ENCODE results near the gene ADORA3. TPM values are rescaled to one million over a fixed set of nuclear protein-coding genes. Genes with fewer than 3 reads are reported as not detected.

The ADORA3 gene
- total and polyA plus RNA-seq, 2 of the 4 experiments (the other 2 are of a cell fraction) = not detected

GRCh38 chr1:111509997-111510375 is 6.6 kb upstream of the ADORA3 start:
- no peaks in the 10 kb centered on the region for H3K36me3 ChIP-seq (ENCODE audit: control insufficient read depth, insufficient read depth, low read length)
- H4K8ac ChIP-seq (ENCODE audit: low read depth in 2 of 2, low read length in 2 of 2) = no peak overlapping the region
- H2AK5ac ChIP-seq (ENCODE audit: low read depth, low read length) = no peak overlapping the region
- no peak overlapping the region for H3K23ac ChIP-seq (ENCODE audit: low read depth, low read length)
- no peak overlapping the region for H3K4me3 ChIP-seq (ENCODE audit: insufficient read depth, low read depth, low read length)
- H3K27me3 ChIP-seq (ENCODE audit: control insufficient read depth, insufficient read depth, low read length) = no peaks in the 10 kb centered on the region
- no CpG with 5 or more reads among the region's 3 CpGs for WGBS, 2 experiments (ENCODE audit: extremely low coverage in 2 of 2, insufficient read length in 1 of 2)
- peaks cover 10% of the 10 kb centered on the region for H3K4me1 ChIP-seq (ENCODE audit: control insufficient read depth, insufficient read depth, low read length)
- no peak overlapping the region for H2BK120ac ChIP-seq (ENCODE audit: low read depth, low read length)
- H3K14ac ChIP-seq (replicated peaks; ENCODE audit: low read depth, low read length) = no peak overlapping the region
- TF ChIP-seq RCOR1 (IDR thresholded peaks at IDR 0.05; ENCODE audit: insufficient replicate concordance, low read length) (no peak), FOS (IDR thresholded peaks at IDR 0.05; ENCODE audit: low read depth, low read length) (no peak), NFE2L2 (IDR thresholded peaks at IDR 0.05; ENCODE audit: low read depth, low read length) (no peak), ELK1 (IDR thresholded peaks at IDR 0.05; ENCODE audit: borderline replicate concordance, low read depth, low read length) (no peak), MAFK (IDR thresholded peaks at IDR 0.05; ENCODE audit: low read depth, low read length) (no peak)
- H3K9ac ChIP-seq (ENCODE audit: low read depth, low read length) = no peak overlapping the region
- in situ Hi-C loops (cut with MboI; ENCODE audit: low sequenced_read_pairs) = loop anchor here (5.0 kb wide), 2 partner anchors 47 to 137 kb away; no protein-coding TSS in a partner anchor
- no peak overlapping the region for H2BK15ac ChIP-seq (ENCODE audit: low read depth, low read length)
- CTCF ChIA-PET = interaction anchor here (0.7 kb wide), 1 partner anchor 137 kb away, joined by 3 read pairs; no protein-coding TSS in a partner anchor
- BruUV-seq (replicated peaks) = no TSS peak
- H3K9me3 ChIP-seq (ENCODE audit: control insufficient read depth, insufficient read depth, low read length) = no peaks in the 10 kb centered on the region
- H3K4me2 ChIP-seq (ENCODE audit: low read depth, low read length) = no peak overlapping the region
- H3K27ac ChIP-seq (ENCODE audit: insufficient read depth, low read length) = no peak overlapping the region
- H3K4ac ChIP-seq (ENCODE audit: low read depth, low read length) = no peak overlapping the region
- no peak overlapping the region for H2AFZ ChIP-seq (replicated peaks; ENCODE audit: low read length, poor library complexity)
- peaks cover 0 to 8% of the 10 kb centered on the region in 2 experiments; a peak in 1 of 4 replicates for H3K79me1 ChIP-seq (ENCODE audit: low read depth in 1 of 2, low read length in 2 of 2)
- H4K20me1 ChIP-seq (ENCODE audit: insufficient read depth, low read length) = no peaks in the 10 kb centered on the region
- H4K91ac ChIP-seq (ENCODE audit: insufficient read depth, low read depth, low read length) = no peak overlapping the region
- H2AK9ac ChIP-seq (replicated peaks; ENCODE audit: low read depth, low read length, poor library complexity) = no peak overlapping the region
- H3K18ac ChIP-seq (ENCODE audit: low read depth, low read length) = no peak overlapping the region
- H2BK20ac ChIP-seq (ENCODE audit: low read depth, low read length) = no peak overlapping the region
- POLR2A ChIA-PET (ENCODE audit: unreplicated experiment) = no interaction called here
- no peak overlapping the region for H3K56ac ChIP-seq (ENCODE audit: extremely low read depth, insufficient read depth, low read length)
- no peak overlapping the region for H2BK5ac ChIP-seq (ENCODE audit: low read depth, low read length, poor library complexity, severe bottlenecking)
- no peaks in the 10 kb centered on the region; the same call in 1 of the 2 replicates for H3K9me1 ChIP-seq (ENCODE audit: insufficient read depth, low read length)
- no peak overlapping the region for H4K5ac ChIP-seq (ENCODE audit: low read depth, low read length)
- intact Hi-C loops (cut with micrococcal nuclease) = loop anchor here (2.0 to 5.0 kb wide), 2 partner anchors 62 to 205 kb away; no protein-coding TSS in a partner anchor
- ATAC-seq (ENCODE audit: low read depth) = no peak
- dilution Hi-C loops (cut with HindIII; ENCODE audit: low sequenced_read_pairs, unreplicated experiment) = no loop called here
- no peak for DNase-seq
